LNCaP clone FGC (cell line): ENCODE results near the gene RSF1.

Source experiments
- DNase-seq: peaks from one replicate; pipeline ENCODE4 v3.0.0-alpha.2; 2011; ENCODE audit warnings: low read depth
- H3K4me3 ChIP-seq: 2 replicates; pipeline ENCODE4 v1.5.1; 2011; ENCODE audit warnings: mild to moderate bottlenecking, low read depth, low read length, control low read depth
- TF ChIP-seq, protein P1 (sequence below): IDR thresholded peaks from 2 replicates; pipeline ENCODE4 v1.5.1; 2012; ENCODE audit warnings: mild to moderate bottlenecking; ENCODE audit not compliant: control insufficient read depth, insufficient read depth; ENCODE audit errors: extremely low read depth

RSF1 gene

GRCh38 chr11:77800449-77800848, 20.1 kb downstream of the RSF1 start:
- H3K4me3 ChIP-seq, result no peak overlapping the region
- TF ChIP-seq, protein P1, sequence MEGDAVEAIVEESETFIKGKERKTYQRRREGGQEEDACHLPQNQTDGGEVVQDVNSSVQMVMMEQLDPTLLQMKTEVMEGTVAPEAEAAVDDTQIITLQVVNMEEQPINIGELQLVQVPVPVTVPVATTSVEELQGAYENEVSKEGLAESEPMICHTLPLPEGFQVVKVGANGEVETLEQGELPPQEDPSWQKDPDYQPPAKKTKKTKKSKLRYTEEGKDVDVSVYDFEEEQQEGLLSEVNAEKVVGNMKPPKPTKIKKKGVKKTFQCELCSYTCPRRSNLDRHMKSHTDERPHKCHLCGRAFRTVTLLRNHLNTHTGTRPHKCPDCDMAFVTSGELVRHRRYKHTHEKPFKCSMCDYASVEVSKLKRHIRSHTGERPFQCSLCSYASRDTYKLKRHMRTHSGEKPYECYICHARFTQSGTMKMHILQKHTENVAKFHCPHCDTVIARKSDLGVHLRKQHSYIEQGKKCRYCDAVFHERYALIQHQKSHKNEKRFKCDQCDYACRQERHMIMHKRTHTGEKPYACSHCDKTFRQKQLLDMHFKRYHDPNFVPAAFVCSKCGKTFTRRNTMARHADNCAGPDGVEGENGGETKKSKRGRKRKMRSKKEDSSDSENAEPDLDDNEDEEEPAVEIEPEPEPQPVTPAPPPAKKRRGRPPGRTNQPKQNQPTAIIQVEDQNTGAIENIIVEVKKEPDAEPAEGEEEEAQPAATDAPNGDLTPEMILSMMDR, result no peak
- no peak for DNase-seq

GRCh38 chr11:77799338-77799737, 21.2 kb downstream of the RSF1 start:
- no peak for DNase-seq
- TF ChIP-seq, protein P1, result no peak
- no peak overlapping the region for H3K4me3 ChIP-seq

- no peak overlapping the region for H3K4me3 ChIP-seq
- TF ChIP-seq, protein P1, result no peak
- no peak for DNase-seq
These were observed 26.6 kb downstream of the RSF1 start for GRCh38 chr11:77793972-77794371.

GRCh38 chr11:77791301-77791700, 29.2 kb downstream of the RSF1 start:
- TF ChIP-seq, protein P1, result no peak
- no peak overlapping the region for H3K4me3 ChIP-seq
- no peak for DNase-seq

DNA sequence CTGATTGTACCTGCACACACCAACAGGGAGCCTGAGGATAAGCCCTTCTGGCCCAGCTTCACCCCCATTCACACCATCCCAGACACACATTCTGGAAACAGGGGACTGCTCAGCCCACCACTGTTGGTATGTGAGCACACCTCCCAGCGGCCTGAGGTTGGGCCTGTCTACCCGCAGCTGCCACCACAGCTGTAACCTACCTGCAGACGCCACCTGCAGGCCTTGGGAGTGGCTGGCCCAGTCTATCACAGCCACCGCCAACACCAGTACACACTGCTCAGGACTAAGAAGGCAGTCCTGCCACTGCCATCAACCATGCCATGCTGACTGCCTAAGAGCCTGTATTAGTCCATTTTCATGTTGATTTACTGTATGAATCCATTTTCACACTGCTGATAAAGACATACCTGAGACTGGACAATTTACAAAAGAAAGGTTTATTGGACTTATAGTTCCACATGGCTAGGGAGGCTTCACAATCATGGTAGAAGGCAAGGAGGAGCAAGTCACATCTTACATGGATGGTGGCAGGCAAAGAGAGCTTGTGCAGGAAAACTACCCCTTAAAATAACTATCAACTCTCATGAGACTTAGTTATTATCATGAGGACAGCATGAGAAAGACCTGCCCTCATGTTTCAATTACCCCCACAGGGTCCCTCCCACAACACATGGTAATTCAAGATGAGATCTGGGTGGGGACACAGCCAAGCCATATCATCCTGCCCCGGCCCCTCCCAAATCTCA, 30.6 kb downstream of the RSF1 start:
- TF ChIP-seq, protein P1, result no peak
- no peak for DNase-seq
- H3K4me3 ChIP-seq, result no peak overlapping the region

GRCh38 chr11:77789061-77789730, 31.3 kb downstream of the RSF1 start:
- DNase-seq, result no peak
- TF ChIP-seq, protein P1, result no peak
- no peak overlapping the region for H3K4me3 ChIP-seq
